HG03064 (cell line): Measurements from ENCODE around the gene MRC2.

Experiments used
- ATAC-seq: cut with Tn5 transposase; IDR thresholded peaks from one replicate; pipeline ENCODE4 v1.9.1; 2021; ENCODE audit warnings: low read depth; ENCODE audit not compliant: unreplicated experiment

The MRC2 gene

GRCh38 chr17:62716834-62717588, 89.5 kb downstream of the MRC2 start:
- no peak for ATAC-seq

- no peak for ATAC-seq
Observed at GRCh38 chr17:62717589-62717855, 90.1 kb downstream of the MRC2 start.

- ATAC-seq: no peak
Observed at GRCh38 chr17:62717889-62718288, 90.4 kb downstream of the MRC2 start.

GRCh38 chr17:62718429-62718828, 91.0 kb downstream of the MRC2 start:
- ATAC-seq: no peak

- no peak for ATAC-seq
Observed at GRCh38 chr17:62719586-62719985, 92.1 kb downstream of the MRC2 start.

GRCh38 chr17:62720126-62720850, 92.8 kb downstream of the MRC2 start:
- no peak for ATAC-seq

- no peak for ATAC-seq
Observed at GRCh38 chr17:62722625-62723024, 95.2 kb downstream of the MRC2 start.

GRCh38 chr17:62723842-62724241, 96.4 kb downstream of the MRC2 start:
- no peak for ATAC-seq

GRCh38 chr17:62724398-62725146, 97.1 kb downstream of the MRC2 start:
- ATAC-seq: peak; percentile 91

GRCh38 chr17:62725791-62726249, 98.3 kb downstream of the MRC2 start:
- ATAC-seq: no peak

- no peak for ATAC-seq
Observed at GRCh38 chr17:62727916-62728672, 100.6 kb downstream of the MRC2 start.

GRCh38 chr17:62732125-62732524, 104.7 kb downstream of the MRC2 start:
- ATAC-seq: no peak

- ATAC-seq: no peak
Observed at GRCh38 chr17:62735044-62735651, 107.7 kb downstream of the MRC2 start.

GRCh38 chr17:62737513-62737912, 110.0 kb downstream of the MRC2 start:
- no peak for ATAC-seq

- ATAC-seq: no peak
Observed at GRCh38 chr17:62738281-62738680, 110.8 kb downstream of the MRC2 start.

- no peak for ATAC-seq
Observed at GRCh38 chr17:62739645-62740388, 112.3 kb downstream of the MRC2 start.

GRCh38 chr17:62741290-62741689, 113.8 kb downstream of the MRC2 start:
- ATAC-seq: no peak
